Urothelium cell line (cell line): Measurements from ENCODE around the gene ITGA1.
"Not testable (repeated sequence)": the region's sequence is repeated elsewhere in the genome, so short reads cannot be mapped to it uniquely, and the experiment has no call there.

Experiments used
- DNase-seq: peaks from one replicate; pipeline ENCODE4 v3.0.0; 2011; ENCODE audit warnings: low spot score, mixed read lengths
- FAIRE-seq: peaks from 2 replicates; lab custom pipeline; 2011; peaks lifted over from hg19 to GRCh38; lab: Jason Lieb, UNC

Gene ITGA1

DNA sequence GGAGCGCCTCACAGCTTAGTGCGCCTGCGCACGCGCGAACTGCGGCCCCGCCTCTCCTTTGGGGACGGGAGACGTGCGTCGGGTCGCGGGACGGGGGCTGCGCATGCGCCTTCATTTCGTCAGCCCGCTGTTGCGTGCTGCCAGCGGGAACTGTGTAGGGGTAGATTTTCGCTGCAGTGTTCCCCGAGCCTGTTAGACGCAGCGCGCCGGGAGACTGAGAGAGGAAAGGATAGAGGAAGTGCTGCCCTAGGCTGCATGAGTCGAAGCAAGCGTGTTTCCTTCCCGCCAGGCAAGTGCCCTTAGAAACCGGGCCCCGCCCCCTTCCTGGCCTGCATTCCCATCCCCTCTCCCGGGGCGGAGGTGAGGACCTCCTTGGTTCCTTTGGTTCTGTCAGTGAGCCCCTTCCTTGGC lies 12.3 kb downstream of the ITGA1 start:
- FAIRE-seq, result peak; percentile 83

DNA sequence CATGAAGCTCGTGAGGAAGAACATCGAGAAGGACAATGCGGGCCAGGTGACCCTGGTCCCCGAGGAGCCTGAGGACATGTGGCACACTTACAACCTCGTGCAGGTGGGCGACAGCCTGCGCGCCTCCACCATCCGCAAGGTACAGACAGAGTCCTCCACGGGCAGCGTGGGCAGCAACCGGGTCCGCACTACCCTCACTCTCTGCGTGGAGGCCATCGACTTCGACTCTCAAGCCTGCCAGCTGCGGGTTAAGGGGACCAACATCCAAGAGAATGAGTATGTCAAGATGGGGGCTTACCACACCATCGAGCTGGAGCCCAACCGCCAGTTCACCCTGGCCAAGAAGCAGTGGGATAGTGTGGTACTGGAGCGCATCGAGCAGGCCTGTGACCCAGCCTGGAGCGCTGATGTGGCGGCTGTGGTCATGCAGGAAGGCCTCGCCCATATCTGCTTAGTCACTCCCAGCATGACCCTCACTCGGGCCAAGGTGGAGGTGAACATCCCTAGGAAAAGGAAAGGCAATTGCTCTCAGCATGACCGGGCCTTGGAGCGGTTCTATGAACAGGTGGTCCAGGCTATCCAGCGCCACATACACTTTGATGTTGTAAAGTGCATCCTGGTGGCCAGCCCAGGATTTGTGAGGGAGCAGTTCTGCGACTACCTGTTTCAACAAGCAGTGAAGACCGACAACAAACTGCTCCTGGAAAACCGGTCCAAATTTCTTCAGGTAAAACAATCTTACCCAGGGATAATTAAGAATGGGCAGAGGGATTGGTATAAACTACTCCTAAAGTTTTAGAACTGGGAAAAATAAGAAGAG lies 12.9 kb downstream of the ITGA1 start:
- no peak for FAIRE-seq

More for the DNA sequence above, 12.3 kb downstream of the ITGA1 start:
- peak; percentile 96 for DNase-seq

DNA sequence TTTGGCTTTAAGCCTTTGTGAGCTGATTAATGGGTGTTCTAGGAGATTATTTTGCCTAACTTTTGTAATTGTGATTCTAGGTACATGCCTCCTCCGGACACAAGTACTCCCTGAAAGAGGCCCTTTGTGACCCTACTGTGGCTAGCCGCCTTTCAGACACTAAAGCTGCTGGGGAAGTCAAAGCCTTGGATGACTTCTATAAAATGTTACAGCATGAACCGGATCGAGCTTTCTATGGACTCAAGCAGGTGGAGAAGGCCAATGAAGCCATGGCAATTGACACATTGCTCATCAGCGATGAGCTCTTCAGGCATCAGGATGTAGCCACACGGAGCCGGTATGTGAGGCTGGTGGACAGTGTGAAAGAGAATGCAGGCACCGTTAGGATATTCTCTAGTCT lies 13.6 kb downstream of the ITGA1 start:
- DNase-seq, result no peak
- FAIRE-seq, result no peak

More for the DNA sequence above, 12.9 kb downstream of the ITGA1 start:
- DNase-seq, result peak; percentile 52

DNA sequence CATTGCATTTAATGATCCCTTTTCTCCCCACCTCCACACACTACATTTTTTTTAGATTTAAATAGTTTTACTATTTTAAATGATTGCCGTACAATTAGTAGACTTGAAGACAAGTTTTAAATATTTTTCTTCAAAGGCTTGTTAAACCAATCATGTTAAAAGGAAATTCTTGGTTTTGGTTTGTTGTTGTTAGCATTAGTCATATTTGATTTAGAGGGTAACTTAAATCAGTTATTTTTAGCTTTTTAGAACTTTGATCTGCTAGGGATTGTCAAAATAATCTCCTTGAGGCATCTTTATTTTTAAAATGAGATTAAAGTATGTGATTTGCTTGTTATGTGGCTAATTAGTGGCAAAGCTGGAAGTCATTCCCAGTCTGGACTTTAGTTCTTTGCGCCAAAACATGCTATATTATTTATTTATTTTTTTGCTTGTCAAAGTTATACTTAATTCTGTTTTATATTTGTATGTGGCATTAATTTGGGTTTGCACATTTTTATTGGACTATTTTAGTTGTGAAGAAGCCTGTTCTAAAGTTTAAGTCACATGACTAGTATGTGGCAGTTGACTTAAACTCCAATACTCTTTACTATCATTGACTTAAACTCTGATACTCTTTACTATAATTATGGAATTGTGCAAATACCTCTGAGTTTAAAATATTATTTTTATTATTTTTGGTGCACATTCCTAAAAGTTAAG lies 14.7 kb downstream of the ITGA1 start:
- DNase-seq (no peak), FAIRE-seq (no peak)

DNA sequence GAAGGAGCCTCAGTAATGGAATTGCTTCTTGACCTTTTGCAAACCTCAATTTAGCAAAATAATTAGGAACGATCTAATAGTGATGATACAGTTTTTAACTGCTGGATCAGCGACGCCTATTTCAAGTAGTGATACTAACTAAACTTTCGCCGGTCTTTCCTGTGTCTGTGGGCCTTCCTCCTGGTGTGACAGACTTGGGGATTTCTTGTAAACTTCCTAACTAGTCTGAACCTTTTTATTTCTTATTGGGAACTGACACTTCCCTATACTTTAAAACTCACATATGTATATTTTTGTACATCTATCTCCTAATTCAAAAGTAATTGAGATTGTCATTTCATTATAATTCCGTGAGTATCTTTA lies 15.2 kb downstream of the ITGA1 start:
- FAIRE-seq (no peak), DNase-seq (no peak)

DNA sequence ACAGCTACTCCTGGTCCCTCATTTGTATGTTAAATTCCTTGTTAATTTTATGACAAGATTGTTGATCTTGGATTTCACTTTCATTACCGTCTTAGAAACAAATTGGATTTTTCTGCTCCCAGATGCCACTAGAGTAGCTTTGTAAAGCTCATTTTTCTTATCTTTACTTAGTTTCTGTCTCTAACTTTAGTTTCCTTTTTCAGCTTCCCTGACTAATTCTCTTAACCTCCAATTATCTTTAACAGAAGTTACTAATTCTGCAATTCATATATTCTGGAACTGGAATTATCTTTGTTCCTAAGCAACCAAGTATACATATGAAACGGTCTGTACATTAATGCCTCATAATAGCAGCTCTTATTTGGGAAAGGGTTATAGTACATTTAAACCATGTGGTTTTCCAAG lies 16.7 kb downstream of the ITGA1 start:
- no peak for FAIRE-seq
- no peak for DNase-seq

DNA sequence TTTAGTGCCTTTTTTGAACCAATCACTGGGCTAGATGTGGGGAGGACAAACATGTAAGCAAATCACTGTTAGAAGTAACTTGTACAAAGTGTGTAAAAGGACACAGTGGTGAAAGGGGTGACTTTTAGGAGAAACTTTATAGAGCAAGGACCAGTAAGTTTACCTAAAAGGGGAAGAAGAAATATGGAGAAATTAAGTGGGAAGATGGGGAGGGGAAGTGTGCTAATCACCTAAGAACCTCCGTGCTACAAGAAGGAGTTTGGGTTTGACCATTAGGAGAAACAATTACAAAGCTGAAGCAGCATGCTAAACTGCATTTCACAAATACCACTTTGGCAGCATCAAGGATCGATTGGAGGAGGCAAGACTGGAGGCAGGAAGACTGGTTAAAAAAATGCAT lies 17.3 kb downstream of the ITGA1 start:
- FAIRE-seq (no peak), DNase-seq (no peak)

DNA sequence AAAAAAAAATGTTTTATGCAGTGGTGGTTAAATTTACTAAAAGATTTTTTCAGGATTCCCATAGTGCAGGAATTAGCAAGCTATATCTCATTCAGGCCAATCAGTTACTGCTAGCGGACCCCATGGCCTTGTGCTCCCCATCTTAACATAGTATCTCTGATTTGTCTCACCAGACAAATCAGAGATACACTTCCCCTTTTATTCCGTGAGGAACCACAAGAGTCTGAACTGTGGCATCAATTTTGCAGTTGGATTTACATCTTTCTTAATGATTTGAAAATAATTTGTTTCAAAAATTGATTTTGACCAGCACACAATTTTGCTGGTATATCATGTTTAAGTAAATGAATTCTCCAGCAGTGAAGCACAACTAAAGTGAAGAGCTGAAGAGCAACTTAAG lies 17.9 kb downstream of the ITGA1 start:
- FAIRE-seq, result no peak

DNA sequence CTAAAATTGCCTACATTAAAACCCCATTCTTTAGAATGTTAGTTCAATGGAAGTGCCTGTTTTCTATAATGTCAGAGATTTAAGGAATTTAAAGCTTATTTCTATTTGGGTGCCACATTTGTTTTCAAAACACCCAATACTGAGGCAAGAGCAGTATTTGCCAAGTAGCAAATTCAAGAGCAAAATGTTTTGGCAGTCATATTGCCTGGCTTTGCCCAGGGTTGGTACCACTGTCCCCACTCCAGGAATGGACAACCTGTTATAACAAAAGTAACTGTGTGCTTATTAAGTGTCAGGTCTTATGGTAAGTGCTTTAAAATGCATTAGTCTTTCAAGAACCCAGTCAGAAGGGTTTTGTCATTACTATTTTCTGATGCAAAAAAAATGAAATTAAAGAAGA lies 19.3 kb downstream of the ITGA1 start:
- no peak for FAIRE-seq
- DNase-seq, result no peak

More for the DNA sequence above, 17.9 kb downstream of the ITGA1 start:
- no peak for DNase-seq

DNA sequence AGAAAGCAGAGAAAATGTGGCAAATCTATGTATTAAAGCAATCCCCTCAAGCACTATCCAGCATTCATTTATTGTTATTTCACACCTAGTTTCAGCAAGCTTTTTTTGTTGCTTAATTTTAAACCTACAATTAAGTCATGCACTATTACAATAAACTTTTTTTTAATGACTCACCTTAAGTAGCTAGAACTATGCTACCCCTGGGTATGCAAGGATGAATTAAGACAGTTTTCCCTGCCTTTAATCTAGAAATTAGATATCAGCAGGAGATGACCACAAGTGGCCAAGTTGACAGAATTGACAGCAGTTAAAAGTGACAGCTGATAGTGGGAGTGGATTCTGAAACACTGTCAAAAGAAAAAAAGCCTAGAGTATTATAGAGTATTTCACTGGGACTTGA lies 20.0 kb downstream of the ITGA1 start:
- FAIRE-seq (peak; percentile 42), DNase-seq (no peak)

DNA sequence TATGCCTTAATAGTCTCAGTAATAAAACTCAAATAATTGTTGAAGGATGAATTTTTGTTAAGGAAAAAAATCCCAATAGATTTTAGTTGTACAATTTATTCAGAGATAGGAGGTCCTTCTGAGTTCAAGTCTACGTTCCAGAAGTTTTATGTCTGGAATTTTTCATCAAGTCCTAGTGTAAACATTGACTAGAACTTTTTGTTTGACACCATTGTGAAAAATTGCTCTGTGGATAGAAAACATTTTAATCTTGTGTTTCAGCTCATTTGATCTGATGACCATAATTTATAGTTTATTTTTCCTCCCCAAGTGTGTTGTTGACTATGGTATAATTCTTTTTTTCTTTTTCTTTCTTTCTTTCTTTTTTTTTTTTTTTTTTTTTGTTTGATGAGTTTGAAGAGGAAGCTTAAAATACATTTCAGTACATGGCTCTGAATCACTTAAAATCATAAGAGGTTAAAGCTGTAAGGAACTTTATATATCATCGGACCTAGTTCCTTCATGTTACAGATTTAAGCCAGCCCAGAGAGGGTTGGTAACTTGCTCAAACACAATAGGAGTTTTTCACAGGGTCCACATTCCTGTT lies 20.7 kb downstream of the ITGA1 start:
- FAIRE-seq, result no peak
- no peak for DNase-seq

DNA sequence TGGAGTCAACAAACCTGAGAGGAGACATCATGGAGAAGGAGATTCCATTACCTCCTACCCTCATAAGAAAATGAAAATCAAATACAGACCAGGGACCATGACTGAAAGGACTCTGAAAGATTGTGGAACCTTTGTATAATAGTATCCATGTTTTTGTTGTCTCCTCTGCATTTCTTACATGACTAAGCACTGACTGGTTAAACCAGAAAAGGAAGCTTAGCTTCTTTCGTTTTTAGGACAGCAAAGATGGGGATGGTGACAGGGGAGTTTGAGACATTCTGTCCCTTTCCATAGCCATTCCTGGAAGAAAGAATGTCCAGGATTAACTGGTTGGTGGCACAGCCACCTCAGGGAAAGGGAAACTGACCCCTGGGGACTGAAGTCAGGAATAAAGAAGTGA lies 22.2 kb downstream of the ITGA1 start:
- no peak for DNase-seq
- FAIRE-seq, result no peak

DNA sequence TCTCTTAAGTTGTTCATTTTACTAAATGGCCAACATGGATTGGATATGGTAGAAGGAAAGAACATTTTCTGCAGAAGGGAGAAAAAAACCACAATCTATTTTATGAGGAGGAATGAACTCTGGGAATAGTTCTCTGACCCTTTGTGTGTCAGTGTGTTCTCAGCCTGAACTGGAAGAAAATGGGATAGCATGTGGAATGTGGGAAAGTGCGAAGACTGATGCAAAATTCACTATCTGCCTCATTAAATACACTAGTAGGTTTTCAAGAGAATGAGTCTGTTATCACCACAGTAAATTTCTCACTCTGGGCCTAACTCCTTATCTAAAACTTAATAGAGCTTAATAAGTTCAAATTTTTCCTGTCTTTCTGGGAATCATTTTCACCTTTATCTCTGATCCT lies 22.7 kb downstream of the ITGA1 start:
- DNase-seq (no peak), FAIRE-seq (no peak)

DNA sequence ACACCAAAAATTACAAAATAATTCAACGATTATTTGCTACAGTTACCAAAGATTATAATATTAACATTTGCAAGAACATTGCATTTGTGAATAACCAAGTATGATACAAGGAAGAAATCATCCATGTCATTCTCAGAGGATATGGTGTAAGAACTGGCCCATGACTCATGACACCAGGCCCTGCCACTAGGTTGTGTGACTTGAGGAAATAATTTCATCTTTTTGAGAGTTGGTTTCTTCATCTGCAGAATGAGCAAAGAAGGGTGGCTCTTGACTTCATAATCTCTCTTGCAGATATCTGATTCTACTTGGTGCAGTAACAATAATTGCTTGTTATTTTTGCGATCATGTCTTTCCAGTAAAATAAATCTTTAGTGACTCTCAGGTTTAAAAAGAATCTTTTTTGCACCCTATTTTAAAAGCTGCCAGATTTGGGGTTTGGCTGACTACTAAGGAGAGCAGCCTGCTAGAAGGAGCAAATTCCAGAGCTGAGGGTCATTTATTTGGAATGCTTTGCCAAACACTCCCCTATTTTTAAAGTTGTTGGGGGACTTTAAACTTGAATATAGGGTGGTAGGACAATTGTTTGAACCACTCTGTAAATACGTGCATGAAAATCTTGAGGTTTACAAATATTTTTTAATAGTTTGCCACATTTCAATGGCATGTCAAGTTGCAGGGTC lies 23.5 kb downstream of the ITGA1 start:
- DNase-seq (no peak), FAIRE-seq (no peak)

DNA sequence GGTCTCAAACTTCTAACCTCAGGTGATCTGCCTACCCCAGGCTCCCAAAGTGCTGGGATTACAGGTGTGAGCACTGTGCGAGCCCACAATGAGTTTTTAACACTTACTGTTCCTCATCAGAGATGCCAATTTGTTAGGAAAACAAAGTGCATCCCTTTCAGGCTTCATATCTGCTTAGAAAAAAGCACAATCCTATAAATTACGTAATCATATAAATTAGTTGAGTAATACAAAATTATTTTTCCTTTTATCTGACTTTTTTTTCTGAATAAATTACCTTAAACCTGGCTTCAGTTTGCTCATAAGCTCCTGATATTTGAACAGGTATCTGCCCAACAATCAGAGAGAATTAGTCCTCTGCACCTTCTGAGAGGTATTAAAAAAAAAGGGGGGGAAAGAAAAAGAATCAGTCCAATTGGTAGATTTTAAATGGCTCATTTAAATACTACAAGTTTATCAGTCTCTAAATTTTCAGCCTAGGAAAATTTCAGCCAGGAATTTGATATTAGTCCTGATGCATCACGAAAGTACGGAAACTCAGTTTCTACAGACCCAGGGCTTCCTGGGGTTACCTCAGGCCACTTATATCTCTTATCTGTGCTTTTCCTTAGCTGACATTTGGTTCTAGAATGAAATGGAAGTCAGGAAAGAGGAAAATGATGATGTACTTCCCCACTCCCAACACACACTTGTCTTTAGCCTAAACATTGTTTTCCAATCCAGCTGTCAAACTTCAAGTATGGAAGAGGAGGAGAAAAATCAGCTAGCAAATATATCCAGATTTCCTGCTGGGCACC lies 26.8 kb downstream of the ITGA1 start:
- no peak for DNase-seq
- no peak for FAIRE-seq

DNA sequence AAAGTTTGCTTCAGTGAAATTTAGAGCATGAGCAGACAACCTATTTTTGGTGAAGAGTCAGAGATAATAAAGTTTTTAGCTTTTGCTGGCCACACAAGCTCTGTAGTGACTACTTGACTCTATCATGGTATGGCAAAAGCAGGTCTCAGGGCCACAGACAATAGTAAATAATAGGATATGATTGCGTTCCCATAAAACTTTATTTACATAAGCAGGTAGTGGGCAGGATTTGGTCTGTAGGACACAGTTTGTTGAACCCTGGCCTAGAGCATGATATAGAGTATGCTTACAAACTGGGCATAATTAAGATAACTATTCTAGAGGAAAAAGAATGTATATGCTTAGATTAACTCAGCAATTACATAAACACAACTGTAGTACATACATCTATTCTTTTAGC lies 30.1 kb downstream of the ITGA1 start:
- no peak for DNase-seq
- no peak for FAIRE-seq

DNA sequence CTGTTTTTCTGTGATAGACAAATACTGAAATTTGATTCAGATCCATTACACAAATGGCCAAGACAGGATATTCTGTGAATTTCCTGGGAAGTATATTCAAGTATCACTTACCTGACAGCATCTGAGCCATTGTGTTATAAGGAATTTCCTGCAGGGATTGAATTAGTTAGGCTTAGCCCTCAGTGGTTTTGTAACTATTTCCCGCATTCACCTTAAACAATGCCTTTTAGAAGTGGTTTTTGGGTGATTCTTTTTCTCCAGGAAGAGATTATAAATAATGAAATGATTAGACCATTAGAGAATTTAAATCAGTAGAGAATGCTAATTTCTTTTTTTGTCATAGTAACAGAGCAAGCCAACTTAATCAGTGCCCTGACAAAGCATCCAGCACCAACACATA lies 30.6 kb downstream of the ITGA1 start:
- FAIRE-seq (no peak), DNase-seq (no peak)

DNA sequence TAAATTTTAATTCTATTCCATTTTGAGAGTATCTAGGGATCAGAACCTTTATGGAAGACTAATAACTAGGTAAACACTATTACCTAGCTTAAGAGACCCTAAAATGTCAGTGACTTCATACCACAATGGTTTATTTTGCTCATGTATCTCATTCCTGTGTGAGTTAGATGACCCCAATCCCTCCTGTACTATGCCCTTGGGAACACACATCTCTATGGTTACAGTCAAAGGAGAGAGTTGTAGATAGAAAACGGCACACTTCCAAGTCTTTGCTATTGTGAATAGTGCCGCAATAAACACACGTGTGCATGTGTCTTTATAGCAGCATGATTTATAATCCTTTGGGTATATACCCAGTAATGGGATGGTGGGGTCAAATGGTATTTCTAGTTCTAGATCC lies 31.1 kb downstream of the ITGA1 start:
- DNase-seq, FAIRE-seq: not testable (repeated sequence)

DNA sequence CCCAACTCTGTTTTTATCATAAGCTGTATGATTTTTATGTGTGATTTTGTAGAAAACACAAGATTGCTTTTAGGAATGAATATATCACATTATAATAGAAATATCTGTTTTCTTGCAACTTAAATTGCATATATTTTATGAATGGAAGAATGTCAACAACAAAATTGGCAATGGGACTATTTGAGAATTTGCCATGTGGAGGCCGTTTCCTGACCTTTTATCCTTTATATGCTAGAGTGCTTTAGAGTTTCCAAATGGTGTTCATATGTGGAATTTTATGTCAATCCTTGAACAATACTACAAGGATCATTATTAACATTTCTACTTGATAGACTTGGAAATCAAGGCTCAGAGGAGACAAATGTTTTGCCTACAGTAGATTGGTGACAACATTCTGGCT lies 34.2 kb downstream of the ITGA1 start:
- no peak for FAIRE-seq
- DNase-seq, result no peak

DNA sequence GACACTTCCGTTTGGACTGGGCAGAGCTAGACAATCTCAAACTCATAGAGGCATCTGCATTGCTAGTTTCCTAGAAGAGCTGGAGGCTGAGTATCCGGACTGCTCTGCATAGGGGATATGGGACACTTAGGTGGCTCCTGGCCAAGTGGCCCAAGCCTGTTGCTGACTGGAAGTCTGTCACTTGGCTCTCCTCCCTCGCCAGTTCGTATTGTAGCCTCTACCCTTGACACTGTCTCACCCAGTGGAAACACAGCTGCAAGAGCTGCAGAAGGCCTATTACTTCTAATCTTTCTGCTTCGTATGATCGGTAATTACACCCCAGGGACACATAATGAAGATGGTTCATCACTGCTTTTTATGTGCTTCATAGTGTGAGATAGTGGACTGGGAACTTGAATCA lies 34.7 kb downstream of the ITGA1 start:
- FAIRE-seq, result no peak
- no peak for DNase-seq

DNA sequence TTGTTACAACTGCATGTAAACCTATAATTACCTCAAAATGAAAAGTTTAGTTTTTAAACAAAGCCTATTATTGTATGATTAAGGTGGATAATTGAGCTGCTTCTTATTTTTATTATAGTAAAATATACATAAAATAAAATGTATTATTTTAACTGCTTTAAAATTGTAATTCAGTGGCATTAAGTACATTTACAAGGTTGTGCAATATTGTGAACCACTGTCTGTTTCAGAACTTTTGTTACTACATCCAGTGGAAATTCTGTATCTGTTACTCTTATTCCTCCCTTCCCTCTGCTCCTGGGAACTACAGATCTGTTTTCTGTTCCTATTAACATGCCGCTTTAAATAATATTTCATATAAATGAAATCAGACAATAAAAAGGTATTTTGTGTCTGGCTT lies 37.1 kb downstream of the ITGA1 start:
- no peak for DNase-seq
- FAIRE-seq, result no peak
